ENCODE data around the gene FRA10AC1.
"Not testable (repeated sequence)": the region's sequence is repeated elsewhere in the genome, so short reads cannot be mapped to it uniquely, and the experiment has no call there.

The FRA10AC1 gene

DNA sequence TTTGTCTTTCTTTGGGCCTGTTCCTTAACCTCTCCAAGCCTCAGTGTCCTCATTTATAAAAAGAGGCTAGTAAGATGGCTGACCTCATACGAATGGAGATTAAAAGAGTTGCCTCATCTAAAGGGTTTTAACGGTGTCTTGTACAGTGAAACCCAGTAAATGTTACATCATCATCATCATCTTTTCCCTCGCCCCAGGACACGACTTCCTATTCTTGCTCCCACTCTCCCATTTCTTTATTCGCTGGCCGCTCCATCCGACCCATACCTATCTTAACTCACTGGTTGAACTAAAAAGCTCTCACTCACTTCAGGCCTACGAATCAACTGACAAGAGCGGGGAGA, 554 bp downstream of the FRA10AC1 start:
- DNase-seq = peak; percentile 15

DNA sequence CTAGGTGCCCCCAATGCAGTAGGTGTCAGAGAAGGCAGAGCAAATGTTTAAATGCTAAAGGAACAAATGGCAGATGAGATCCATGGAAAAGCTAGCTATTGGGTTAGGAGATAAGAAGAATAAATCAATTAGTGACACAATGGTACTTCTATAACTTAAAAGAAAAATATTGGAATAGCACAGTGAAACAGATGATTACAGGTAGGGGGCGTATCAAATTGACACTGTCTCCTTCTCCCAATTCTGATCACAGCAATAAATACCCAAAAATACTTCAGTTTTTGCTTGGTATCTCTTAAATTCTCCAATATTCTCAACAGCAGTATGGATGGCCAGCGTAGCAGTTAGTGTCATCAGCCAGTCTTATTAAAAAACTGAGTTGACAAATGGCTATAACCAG, 5.2 kb downstream of the FRA10AC1 start:
- DNase-seq = no peak

DNA sequence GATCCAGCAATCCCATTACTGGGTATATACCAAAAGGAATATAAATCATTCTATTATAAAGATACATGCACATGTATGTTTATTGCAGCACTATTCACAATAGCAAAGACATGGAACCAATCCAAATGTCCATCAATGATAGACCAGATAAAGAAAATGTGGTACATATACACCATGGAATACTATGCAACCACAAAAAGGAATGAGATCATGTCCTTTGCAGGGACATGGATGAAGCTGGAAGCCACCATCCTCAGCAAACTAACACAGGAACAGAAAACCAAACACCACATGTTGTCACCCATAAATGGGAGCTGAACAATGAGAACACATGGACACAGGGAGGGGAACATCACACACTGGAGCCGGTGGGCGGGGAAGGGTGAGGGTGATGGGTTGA, 5.8 kb downstream of the FRA10AC1 start:
- not testable (repeated sequence) for DNase-seq

DNA sequence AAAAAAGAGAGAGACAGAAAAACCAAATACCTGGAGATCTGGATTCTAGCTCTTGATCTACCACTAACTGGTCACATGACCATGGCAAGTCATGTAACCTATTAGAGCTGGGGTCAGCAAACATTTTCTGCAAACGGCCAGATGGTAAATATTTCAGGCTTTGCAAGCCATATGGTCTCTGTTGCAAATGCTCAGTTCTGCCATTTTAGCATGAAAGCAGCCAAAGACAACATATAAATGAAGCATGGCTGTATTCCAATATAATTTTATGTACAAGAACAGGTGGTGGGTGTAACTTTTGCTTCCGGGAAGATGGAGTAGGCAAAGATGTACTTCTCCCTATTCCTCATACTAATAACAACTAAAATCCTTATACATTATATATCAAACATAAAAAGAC, 6.7 kb downstream of the FRA10AC1 start:
- no peak for DNase-seq

DNA sequence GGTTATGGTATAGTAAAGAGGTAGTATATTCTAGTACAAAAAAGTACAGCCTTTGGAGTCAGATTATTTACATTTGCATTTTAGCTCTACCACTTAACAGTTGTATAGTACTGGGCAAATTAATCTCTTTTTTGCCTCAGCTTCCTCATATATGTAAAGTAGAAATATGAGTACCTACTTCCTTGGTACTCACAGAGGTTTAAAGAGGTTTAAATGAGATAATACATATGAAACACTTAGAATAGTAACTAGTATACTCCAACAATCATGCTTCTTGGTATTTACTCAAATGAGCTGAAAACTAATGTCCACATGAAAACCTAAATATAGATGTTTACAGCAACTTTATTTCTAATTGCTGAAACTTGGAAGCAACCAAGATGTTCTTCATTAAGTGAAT, 14.7 kb downstream of the FRA10AC1 start:
- no peak for DNase-seq

DNA sequence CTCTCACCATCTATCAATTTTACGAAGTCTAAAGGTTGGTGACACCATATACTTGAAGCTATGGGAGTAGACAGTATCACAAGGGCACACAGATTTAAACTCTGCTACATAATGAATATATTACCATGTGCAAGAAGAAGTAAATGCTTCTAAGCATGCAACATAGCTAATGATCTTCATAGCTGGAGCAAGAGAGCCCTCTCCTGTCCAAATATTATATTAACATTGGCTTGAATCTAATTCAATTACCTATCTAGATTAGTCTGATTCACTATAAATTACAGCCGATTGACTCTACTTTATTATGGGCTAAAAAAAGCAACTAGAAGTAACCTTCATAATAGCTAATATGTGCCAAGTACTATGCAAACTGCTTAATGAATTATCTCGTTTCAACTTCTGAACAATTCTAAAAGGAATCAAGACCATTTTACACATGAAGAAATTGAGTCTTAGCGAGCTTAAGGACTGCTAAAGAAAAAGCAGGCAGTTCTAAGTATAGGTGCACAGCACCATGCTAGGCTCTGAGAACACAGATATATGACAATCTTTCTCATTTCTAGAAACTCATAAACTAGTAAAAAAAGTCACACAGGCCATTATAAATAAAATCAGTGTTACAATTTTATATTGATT, 21.9 kb downstream of the FRA10AC1 start:
- DNase-seq = peak; percentile 36

DNA sequence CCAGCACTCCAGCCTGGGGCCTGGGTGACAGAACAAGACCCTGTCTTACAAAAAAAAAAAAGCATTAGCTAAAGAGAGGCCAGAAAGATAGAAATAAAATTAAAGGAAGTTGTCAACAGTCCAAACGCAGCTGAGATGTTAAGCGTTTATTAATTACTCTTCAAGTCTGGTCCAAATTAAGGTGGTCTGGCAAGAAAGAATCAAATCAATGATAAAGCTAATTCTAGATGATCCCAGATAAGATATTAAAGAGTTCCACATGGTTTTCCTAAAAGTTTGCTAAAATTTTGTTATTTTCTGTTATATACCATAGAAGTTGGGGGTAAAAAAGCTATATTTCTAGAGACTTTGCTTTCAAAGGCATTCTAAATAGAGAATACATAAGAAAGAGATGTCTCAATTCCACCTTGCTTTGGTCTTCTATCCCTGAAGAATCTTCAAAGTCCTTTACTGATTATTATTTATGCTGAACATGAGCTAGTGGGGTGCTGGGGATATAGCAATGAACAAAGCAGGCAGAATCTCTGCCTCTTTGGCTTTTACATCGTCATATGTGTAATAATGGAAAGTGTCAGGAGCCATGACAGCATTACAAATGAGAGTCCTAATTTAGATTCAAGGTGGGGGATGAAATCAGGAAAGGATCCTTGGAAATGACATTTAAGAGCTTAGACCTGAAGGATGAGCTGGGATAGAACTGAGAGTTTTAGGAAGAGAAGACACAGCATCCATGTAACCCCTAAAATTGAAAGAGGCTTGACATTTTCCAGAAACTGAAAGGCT, 23.4 kb downstream of the FRA10AC1 start:
- no peak for DNase-seq

DNA sequence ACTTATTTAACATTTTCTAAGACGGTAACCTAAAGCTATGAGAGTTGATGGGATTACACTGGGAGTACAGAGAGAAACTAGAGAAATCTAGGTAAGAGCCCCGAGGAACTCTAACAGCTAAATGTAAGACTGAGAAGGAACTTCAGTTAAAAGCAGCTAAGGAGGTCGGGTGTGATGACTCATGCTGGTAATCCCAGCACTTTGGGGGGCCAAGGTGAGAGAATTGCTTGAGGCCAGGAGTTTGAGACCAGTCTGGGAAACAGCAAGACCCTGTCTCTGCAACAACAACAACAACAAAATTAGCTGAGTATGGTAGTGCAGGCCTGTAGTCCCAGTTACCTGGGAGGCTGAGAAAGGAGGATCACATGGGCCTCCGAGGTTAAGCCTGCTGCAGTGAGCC, 24.0 kb downstream of the FRA10AC1 start:
- no peak for DNase-seq

DNA sequence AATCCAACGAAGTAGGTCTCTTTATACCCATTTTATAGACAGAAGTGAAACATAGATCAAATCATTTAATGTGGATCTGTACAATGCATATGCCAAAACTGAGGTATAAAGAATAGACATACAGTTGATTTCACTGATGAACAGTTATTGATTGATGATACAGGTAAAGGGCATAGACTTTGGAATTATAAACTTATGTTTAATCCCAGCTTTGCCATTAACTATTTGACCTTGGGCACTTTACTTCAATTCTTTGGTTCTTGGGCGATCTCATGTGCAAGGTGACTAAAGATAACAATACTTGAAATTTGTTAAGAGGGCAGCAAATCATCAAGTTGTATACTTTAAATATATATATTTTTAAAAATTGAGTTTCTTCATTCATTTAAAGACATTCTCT, 28.6 kb downstream of the FRA10AC1 start:
- DNase-seq = no peak

DNA sequence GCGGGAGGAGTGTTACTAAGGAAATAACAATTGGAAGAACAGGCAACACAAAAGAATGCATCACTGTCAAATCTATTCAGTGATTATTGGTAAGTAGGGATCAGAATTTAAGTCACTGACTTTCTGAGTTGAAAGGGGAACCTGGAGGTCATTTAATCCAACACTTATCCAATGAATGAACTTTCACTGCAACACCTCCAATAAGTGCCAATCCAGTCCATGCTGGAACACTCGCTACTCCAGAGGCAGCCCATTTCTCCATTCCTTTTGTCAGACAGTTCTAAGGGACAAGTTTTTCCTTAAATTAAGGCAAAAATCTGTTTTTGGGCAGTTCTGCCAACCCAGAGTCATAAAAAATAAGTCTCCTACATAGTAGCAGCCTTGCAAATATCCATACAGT, 29.5 kb downstream of the FRA10AC1 start:
- no peak for DNase-seq

DNA sequence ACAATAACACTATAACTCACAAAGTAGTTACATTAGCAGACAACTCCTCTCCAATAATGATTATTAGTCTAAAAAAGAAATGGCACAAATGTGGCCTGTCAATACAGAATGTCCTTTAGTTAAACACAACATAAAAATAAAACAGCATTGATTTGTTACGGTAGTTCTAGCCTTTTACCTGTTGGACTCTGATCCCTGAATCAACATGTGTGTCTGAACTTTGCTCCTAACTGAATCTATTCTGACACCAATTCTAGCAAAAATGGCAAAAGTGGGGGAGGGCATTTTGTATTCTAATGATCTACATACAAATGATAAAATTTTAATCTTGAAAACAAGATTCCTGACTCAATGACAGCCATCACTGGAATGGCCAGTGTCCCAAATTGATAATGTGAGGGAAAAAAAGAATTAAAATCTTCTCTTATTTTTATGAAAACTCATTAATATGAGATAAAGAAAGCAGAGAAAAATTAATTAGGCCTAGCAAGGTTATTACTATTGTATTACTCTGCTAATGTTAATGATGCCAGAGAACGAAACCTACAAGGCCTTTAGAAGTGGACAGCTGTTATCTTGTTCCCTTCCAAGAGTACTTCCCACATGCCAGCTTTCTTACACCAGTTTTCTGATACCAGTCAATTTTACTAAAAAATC, 30.2 kb downstream of the FRA10AC1 start:
- no peak for DNase-seq

DNA sequence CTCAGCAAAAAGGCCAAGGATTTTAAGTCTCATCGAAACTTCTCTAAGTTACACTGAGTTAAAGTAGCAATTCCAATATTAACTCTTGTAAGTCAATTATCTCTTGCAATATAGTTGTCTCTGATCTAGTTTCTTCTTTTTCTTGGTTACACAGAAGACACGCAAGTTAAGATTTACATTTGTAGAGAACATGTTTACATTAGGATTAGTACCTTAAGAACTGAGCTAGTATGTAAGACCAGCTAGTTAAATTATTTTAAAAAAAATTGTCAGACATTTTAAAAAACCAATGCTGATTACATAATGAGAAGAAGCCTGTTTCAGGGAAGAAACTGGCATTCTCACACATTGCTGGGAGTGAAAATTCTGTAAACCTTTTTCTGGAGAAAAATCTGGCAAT, 31.4 kb downstream of the FRA10AC1 start:
- no peak for DNase-seq

DNA sequence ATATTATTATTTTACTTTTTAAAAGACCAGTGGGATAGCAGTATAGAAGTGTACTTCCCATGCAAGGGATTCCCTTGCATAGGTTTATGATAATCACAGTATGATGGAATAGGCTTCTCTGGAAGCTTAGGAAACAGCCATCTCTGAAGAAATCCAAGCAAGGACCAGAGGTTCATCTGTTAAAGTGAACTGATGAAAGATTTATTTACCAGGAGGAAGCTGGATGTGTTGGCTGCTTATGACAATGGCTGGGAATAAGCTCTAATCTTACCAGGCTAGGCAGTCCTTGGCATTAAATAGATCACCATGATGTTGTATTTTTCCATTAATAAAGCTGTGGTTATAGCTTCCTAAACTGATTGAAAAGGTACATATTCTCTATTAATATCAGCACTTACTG, 32.0 kb downstream of the FRA10AC1 start:
- DNase-seq = no peak

DNA sequence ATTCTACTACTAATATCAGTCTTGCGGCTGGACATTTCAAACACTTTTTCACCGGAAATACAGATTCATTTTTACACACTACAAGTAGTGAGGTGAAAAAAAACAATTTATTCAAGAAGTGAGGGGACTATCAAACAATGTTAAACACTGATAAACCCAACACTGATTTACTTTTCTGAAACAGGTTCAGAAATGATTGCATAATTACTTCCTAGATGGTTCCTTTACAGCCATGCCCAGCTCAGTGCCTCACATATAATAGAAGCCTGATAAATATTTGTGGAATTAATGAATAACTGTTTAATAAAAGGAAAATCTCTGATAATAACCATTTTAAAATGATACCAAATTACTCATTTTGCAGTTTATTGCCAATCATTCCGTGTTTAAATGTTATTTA, 34.6 kb downstream of the FRA10AC1 start:
- DNase-seq = no peak

DNA sequence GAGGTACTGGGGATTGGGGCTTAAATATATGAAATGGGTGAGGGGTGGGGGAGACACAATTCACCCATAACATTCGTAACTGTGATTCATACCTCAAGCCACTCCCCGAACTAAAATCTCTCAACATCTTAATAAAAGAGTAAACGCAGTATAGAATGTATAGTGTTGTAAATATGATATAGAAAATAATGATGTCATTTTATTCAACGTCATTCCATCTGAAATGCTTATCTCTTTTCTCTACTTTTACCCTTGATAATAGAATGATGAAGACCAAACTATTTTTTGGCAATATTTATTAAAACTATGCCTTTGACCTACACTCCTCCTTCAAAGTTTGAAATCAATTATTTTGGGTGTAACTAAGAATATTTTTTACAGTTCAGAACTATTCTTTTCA, 36.4 kb downstream of the FRA10AC1 start:
- no peak for DNase-seq

DNA sequence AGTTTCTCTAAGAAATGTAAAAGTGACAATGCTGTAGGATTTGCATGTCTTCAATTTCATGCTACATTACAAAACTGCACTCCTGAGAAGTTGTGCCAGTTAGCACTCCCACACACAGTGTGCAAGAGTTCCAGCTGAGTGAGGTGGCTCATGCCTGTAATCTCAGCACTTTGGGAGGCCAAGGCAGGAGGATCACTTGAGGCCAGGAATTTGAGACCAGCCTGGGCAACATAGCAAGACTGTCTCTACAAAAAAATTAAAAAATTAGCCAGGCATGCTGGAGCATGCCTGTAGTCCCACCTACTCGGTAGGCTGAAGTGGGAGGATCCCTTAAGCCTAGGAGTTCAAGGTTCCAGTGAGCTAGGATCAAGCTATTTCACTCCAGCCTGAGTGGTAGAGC, 44.6 kb downstream of the FRA10AC1 start:
- DNase-seq = no peak

DNA sequence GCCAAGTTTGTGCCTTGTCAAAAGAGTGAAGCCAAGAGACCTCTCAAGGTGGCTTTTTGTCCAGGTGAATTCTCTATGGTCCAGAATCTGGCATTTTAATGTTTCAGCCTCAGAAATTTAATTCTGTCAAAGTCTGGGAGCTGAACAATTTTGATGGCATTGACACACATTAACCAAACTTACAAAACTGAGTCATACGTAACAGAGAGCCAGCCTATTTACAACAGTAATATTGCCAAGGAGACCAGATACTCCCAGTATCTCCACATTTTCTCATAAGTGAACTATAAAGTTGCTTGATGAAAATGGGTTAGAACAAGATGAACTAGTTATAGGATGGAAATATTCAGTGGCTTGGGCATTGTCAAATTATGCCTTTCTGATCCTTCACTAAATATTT, 46.2 kb downstream of the FRA10AC1 start:
- peak; percentile 28 for DNase-seq

DNA sequence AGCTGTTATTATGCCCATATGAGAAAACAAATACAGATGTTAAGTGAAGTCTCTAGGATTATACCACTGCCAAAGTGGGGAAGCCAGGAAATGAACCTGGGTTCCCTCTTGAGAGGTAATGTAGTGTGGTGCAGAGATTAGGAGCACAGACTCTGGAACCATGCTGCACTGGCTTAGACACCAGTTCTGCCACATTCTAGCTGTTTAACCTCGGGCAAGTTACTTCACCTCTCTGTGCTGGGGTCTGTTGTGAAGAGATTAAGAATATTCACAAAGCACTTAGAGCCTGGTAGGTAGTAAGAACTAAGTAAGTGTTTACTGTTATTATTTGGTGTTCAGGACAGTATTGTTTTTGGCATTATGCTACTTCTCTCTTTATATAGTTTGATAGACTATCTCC, 48.2 kb downstream of the FRA10AC1 start:
- no peak for DNase-seq

DNA sequence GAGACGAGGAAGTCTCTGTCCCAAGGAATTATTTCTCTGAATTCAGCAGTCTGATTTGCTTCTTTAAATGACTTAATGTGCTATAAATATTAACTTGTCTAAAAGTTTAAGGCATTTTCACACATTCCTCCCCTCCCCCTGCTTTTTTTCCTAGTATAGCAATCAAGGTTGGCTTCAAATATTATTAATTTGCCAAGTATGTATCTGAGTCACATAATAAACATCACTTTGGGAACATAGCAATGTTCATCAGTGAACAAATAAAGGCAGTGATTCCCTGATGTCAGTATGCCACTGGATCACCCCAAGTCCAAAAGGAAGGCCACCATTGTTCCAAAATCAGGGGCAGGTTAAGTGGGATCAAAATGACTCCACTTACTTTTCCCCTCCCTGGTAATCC, 49.5 kb downstream of the FRA10AC1 start:
- peak; percentile 56 for DNase-seq

DNA sequence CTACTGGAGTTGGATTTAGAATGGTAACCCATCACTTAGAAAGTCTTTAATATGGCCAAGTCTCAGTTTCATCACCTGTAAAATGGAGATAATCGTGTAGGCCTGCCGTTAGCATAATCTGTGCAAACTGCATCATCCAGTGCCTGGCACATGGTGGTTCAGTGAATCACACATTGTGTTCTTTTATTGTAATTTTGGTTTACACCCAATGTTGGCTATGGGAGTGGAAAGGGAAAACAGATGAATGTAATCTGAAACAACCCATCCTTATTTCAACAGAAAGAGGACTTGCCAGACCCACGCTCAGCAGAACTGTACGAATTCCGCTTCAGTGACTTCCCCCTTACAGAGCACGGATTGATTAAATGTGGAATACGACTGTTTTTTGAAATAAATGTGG, 62.6 kb downstream of the FRA10AC1 start:
- DNase-seq = no peak

DNA sequence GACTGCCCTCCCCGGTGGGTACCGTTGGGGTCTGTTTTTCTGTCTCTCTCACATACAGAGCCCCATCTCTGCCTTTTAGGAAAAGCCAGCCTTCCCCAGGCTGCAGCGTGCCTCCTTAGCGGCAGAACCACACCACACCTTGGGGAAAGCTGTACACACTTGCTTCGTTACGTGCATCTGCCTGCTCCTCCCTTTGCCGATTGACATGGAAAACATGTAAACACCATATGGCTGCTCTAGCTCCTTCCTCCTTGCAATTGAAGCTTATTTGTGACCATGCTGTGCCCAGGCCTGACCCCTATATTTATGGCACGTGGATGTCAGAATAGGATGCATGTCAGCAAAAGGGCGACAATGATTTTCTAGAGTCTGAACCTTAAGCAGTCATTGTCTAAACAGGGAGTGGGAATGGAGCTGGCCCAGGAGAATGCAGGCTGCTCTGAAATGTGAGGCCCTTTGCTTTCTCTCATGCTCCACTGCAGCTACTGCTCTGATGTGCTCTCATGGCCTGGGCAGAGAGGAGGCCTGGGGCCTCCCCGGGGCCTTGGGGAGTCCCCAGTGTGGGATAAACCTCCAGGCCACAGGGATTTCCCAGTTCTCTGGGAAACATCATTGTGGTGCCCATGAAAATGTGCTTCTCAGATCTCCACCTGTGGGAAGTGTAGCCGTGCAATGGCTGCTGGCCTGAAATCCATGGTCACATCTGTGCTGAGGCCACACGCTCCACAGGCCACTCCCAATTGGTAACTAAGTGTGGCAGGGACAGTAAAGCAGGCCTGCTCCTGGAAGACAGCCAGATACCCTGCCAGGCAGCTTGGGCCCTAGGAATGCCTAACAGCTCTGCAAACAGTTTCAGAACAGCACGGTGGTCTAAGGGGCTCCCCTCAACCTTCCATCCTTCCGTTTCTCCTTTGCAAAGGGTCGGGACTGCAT, 71.5 kb downstream of the FRA10AC1 start:
- no peak for DNase-seq

DNA sequence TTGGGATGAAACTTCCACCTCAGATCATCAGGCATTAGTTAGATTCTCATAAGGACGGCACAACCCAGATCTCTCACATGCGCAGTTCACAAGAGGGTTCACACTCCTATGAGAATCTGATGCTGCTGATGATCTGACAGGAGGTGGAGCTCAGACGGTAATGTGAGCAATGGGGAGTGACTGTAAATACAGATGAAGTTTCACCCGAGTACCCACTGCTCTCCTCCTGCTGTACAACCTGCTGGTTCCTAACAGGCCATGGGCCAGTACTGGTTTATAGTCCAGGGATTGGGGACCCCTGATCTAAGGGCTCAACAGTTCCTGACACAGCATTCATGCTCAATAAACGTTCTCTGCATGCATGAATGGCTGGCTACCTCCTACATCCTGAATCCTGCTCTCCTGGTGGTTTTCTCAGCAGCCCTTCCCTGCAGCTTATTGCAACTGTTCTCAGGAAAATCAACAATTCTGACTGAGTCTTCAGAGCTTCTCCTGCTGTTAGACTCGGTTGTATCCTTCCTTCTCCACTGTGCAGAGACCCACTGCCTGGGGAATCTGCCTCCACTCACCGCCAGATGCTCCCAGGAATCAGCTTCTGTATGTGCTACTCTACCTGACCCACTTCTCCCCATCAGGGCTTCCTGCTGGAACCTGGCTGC, 72.6 kb downstream of the FRA10AC1 start:
- no peak for DNase-seq

DNA sequence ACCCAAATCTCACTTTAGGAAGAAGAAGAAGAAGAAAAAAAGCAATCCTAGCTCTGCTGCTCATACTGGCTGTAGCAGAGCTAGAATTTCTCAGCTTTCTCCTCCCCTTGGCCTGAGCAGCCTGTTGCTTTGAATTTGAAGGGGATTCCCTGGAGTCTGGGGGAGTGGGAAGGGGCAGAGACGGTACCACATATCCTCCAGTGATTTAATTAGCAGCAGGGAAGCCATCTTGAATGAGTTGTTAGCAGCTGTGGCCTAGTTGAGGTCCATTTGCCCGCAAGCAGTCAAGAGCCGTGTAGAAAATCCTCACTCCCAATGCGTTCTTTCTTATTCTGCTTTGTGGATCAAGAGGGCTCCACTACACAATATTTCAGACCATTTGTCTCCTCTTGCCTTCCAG, 73.5 kb downstream of the FRA10AC1 start:
- no peak for DNase-seq

Measured in kidney glomerular epithelial cell (primary cell).